Thoracic aorta (tissue), 2 donors: ENCODE data around the gene LAIR2. TPM values are rescaled to one million over a fixed set of nuclear protein-coding genes. Genes with fewer than 3 reads are reported as not detected.

ENCODE experiments used
- ATAC-seq: fragments of 150-250 bp; one replicate; pipeline ENCODE4 v1.8.0; 2017; ENCODE audit warnings: low read depth; ENCODE audit not compliant: insufficient number of reproducible peaks, low FRiP score
- DNase-seq: peaks from one replicate; pipeline ENCODE4 v3.0.0-alpha.2; 2020; ENCODE audit warnings: low spot score
- H3K27ac ChIP-seq, 2 donors: fragments of 200-600 bp; sonication (generic); 1 replicate in 1 of 2; 2 replicates in 1 of 2; pipeline ENCODE4 v1.5.1; 2016; ENCODE audit warnings: mild to moderate bottlenecking in 2 of 2, moderate library complexity in 2 of 2
- H3K27me3 ChIP-seq: fragments of 200-600 bp; sonication (generic); replicated peaks from 2 replicates; pipeline ENCODE4 v1.6.0; 2016; ENCODE audit warnings: mild to moderate bottlenecking; ENCODE audit not compliant: insufficient read depth
- H3K36me3 ChIP-seq: fragments of 200-600 bp; sonication (generic); one replicate; pipeline ENCODE4 v1.5.1; 2016
- H3K4me1 ChIP-seq, 2 donors: fragments of 200-600 bp; sonication (generic); 1 replicate in 1 of 2; 2 replicates in 1 of 2; pipeline versions ENCODE4 v1.5.1 to v1.6.0; 2016; ENCODE audit warnings: low read depth in 2 of 2, mild to moderate bottlenecking in 1 of 2; ENCODE audit not compliant: control insufficient read depth in 1 of 2
- H3K4me3 ChIP-seq: fragments of 200-600 bp; sonication (generic); 2 replicates; pipeline ENCODE4 v1.5.1; 2016; ENCODE audit warnings: mild to moderate bottlenecking
- H3K9me3 ChIP-seq: fragments of 200-600 bp; sonication (generic); 2 replicates; pipeline ENCODE4 v1.5.1; 2016
- CTCF ChIP-seq: fragments of 200-600 bp; sonication (generic); IDR thresholded peaks from one replicate; pipeline ENCODE4 v1.5.1; 2019; ENCODE audit warnings: antibody characterized with exemption
- total RNA-seq, 2 donors: library from RNA; depleted of rRNA; stranded (reverse); fragments of >200 nt; gene quantifications; one replicate each; pipeline versions ENCODE4 v1.1.0 to v1.2.3, GENCODE V29; 2016

LAIR2 gene
- total RNA-seq, 2 donors from 2014 or later = not detected

GRCh38 chr19:54554896-54555295 lies 52.3 kb downstream of the LAIR2 start:
- H3K27ac ChIP-seq = no peak overlapping the region
- ATAC-seq = no peak
- no peak for TF ChIP-seq CTCF
- H3K4me3 ChIP-seq = no peak overlapping the region
- DNase-seq = no peak
- no peaks in the 10 kb centered on the region for H3K36me3 ChIP-seq
- H3K4me1 ChIP-seq = no peaks in the 10 kb centered on the region
- no peaks in the 10 kb centered on the region for H3K9me3 ChIP-seq
- H3K27me3 ChIP-seq = no peaks in the 10 kb centered on the region

DNA sequence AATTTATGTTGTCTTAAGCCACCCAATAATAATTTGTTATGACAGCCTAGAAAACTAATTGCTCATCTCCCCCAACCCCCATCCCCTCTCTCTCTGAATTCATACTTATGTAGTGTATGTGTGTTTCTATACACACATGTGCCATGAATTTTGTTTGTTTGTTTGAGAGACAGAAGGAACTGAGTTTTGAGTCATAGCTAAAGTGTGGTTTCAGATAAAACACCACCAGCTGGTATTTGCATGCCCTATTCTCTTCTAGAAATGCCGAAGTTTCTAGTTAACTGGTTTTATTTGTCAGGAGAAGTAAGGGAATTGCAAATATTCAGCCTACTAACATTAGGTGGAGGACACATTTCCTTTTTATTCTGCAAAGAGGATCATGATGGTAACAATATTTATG lies 53.6 kb downstream of the LAIR2 start:
- no peaks in the 10 kb centered on the region for H3K9me3 ChIP-seq
- H3K4me3 ChIP-seq = no peak overlapping the region
- H3K36me3 ChIP-seq = no peaks in the 10 kb centered on the region
- no peaks in the 10 kb centered on the region for H3K27me3 ChIP-seq
- no peak overlapping the region for H3K27ac ChIP-seq
- DNase-seq (no peak), ATAC-seq (no peak)
- H3K4me1 ChIP-seq = no peaks in the 10 kb centered on the region
- no peak for TF ChIP-seq CTCF

DNA sequence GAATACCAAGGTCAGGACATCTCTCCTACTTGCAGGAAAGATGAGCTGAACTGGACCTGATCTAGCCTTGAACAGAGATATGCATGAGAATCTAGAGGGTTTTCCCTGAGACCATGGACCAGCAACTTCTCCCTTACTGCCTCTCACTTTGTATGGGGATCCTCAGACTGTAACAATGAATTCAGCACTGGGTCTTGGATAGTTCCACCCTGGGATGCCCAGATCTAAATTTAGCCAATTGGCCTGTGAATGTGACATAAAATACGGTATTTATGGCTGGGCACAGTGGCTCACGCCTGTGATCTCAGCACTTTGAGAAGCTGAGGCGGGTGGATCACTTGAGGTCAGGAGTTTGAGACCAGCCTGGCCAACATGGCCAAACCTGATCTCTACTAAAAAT lies 55.7 kb downstream of the LAIR2 start:
- Histone ChIP-seq H3K36me3 (no peaks in the 10 kb centered on the region), H3K4me3 (no peak overlapping the region), H3K27ac (no peak overlapping the region), H3K27me3 (no peaks in the 10 kb centered on the region), H3K9me3 (no peaks in the 10 kb centered on the region), H3K4me1 (no peaks in the 10 kb centered on the region)
- ATAC-seq (no peak), DNase-seq (no peak)
- no peak for TF ChIP-seq CTCF

Other genes starting within 250 kb of the LAIR2 start
- 10 to 100 TPM; 17.6 to 60.4 TPM for gene LILRB5, start 245.6 kb upstream of the LAIR2 start, total RNA-seq
- gene LILRB2, start 221.7 kb upstream of the LAIR2 start, total RNA-seq = 10 to 100 TPM; 11.1 to 13.7 TPM
- gene LILRA5, start 189.7 kb upstream of the LAIR2 start, total RNA-seq = 10 to 100 TPM in 1 of 2 donors, 1 to 10 TPM in 1; 9.6 to 12.2 TPM
- not detected for gene LILRA4, start 163.7 kb upstream of the LAIR2 start, total RNA-seq
- 10 to 100 TPM; 31.2 to 64.7 TPM for gene LAIR1, start 137.9 kb upstream of the LAIR2 start, total RNA-seq
- gene TTYH1, start 87.4 kb upstream of the LAIR2 start, total RNA-seq = not detected
- 100 to 1,000 TPM; 282 to 305 TPM for gene LENG8, start 53.6 kb upstream of the LAIR2 start, total RNA-seq
- gene LENG9, start 39.1 kb upstream of the LAIR2 start, total RNA-seq = 10 to 100 TPM in 1 of 2 donors, 1 to 10 TPM in 1; 8.5 to 14.4 TPM
- 10 to 100 TPM; 41.2 to 55.9 TPM for gene CDC42EP5, start 29.5 kb upstream of the LAIR2 start, total RNA-seq
- 1 to 10 TPM in 1 of 2 donors, under 1 TPM in 1; 0.68 to 3.1 TPM for gene LILRA2, start 71.0 kb downstream of the LAIR2 start, total RNA-seq
- 1 to 10 TPM; 2.7 to 3.0 TPM for gene LILRA1, start 90.8 kb downstream of the LAIR2 start, total RNA-seq
- 10 to 100 TPM in 1 of 2 donors, 1 to 10 TPM in 1; 7.9 to 10.0 TPM for gene LILRB1, start 127.7 kb downstream of the LAIR2 start, total RNA-seq
- gene LILRB4, start 160.2 kb downstream of the LAIR2 start, total RNA-seq = 10 to 100 TPM in 1 of 2 donors, 1 to 10 TPM in 1; 8.5 to 22.5 TPM
- gene KIR3DL3, start 221.6 kb downstream of the LAIR2 start, total RNA-seq = not detected
- not detected for gene KIR2DL3, start 235.7 kb downstream of the LAIR2 start, total RNA-seq